Liver (tissue), 9 donors: ENCODE measurements around the gene SIRT7. TPM values are rescaled to one million over a fixed set of nuclear protein-coding genes. Genes with fewer than 3 reads are reported as not detected.

Experiments
- DNase-seq: peaks from one replicate; pipeline ENCODE4 v3.0.0-alpha.2; 2017; ENCODE audit warnings: low spot score
- H3K27ac ChIP-seq, 2 donors: one replicate each; pipeline ENCODE4 v1.7.0; 2013; ENCODE audit warnings: inconsistent platforms in 2 of 2, low read length in 2 of 2, control low read depth in 1 of 2, low read depth in 1 of 2, mild to moderate bottlenecking in 1 of 2
- H3K27me3 ChIP-seq, 4 donors: one replicate each; pipeline versions ENCODE4 v1.6.1 to v1.7.0; 2013; ENCODE audit warnings: low read length in 3 of 4, inconsistent platforms in 1 of 4, mild to moderate bottlenecking in 1 of 4, moderate library complexity in 1 of 4; ENCODE audit not compliant: control insufficient read depth in 4 of 4, insufficient read depth in 4 of 4
- H3K36me3 ChIP-seq, 4 donors: one replicate each; pipeline versions ENCODE4 v1.6.1 to v1.7.0; 2013; ENCODE audit warnings: low read length in 3 of 4, mild to moderate bottlenecking in 3 of 4, low read depth in 1 of 4, moderate library complexity in 1 of 4; ENCODE audit not compliant: control insufficient read depth in 4 of 4, insufficient read depth in 3 of 4
- H3K4me1 ChIP-seq, 4 donors: one replicate each; pipeline versions ENCODE4 v1.6.1 to v1.7.0; 2013; ENCODE audit warnings: low read length in 3 of 4, mild to moderate bottlenecking in 3 of 4, moderate library complexity in 1 of 4; ENCODE audit not compliant: control insufficient read depth in 4 of 4, insufficient read depth in 4 of 4
- H3K4me3 ChIP-seq, 3 donors: one replicate each; pipeline versions ENCODE4 v1.6.1 to v1.7.0; 2013; ENCODE audit warnings: low read length in 3 of 3, control low read depth in 1 of 3, low read depth in 1 of 3, mild to moderate bottlenecking in 1 of 3
- H3K9ac ChIP-seq, 2 donors: one replicate each; pipeline ENCODE4 v1.7.0; 2013; ENCODE audit warnings: low read length in 2 of 2, mild to moderate bottlenecking in 2 of 2, moderate library complexity in 2 of 2, control low read depth in 1 of 2, low read depth in 1 of 2
- H3K9me3 ChIP-seq, 4 donors: one replicate each; pipeline versions ENCODE4 v1.6.1 to v1.7.0; 2013; ENCODE audit warnings: low read length in 3 of 4; ENCODE audit not compliant: control insufficient read depth in 4 of 4
- ATF3 ChIP-seq: IDR thresholded peaks from 2 replicates; pipeline ENCODE4 v1.6.1; 2016; ENCODE audit warnings: antibody characterized with exemption
- CTCF ChIP-seq: fragments of 150-350 bp; IDR thresholded peaks from 2 replicates; pipeline ENCODE4 v1.5.1; 2017; ENCODE audit warnings: improper control_type of control experiment, low read depth, low read length; ENCODE audit not compliant: missing input control
- EGR1 ChIP-seq, 2 donors: IDR thresholded peaks; 2 replicates each; pipeline ENCODE4 v1.6.1; 2016 to 2018; ENCODE audit warnings: antibody characterized with exemption in 2 of 2, low read depth in 2 of 2
- FOXA1 ChIP-seq: IDR thresholded peaks from 2 replicates; pipeline ENCODE4 v1.6.1; 2016; ENCODE audit warnings: antibody characterized with exemption
- FOXA2 ChIP-seq: IDR thresholded peaks from 2 replicates; pipeline ENCODE4 v1.6.1; 2016; ENCODE audit warnings: antibody characterized with exemption
- GABPA ChIP-seq, 2 donors: IDR thresholded peaks in 1 of 2; conservative IDR thresholded peaks in 1 of 2; 2 replicates each; pipeline ENCODE4 v1.6.1; 2016; ENCODE audit warnings: antibody characterized with exemption in 2 of 2, mild to moderate bottlenecking in 1 of 2, moderate library complexity in 1 of 2
- HNF4A ChIP-seq, 2 donors: conservative IDR thresholded peaks; 2 replicates each; pipeline ENCODE4 v1.6.1; 2016; ENCODE audit warnings: antibody characterized with exemption in 2 of 2, mild to moderate bottlenecking in 2 of 2
- HNF4G ChIP-seq: IDR thresholded peaks from 2 replicates; pipeline ENCODE4 v1.6.1; 2016; ENCODE audit warnings: antibody characterized with exemption
- JUND ChIP-seq, 2 donors: IDR thresholded peaks; 2 replicates each; pipeline ENCODE4 v1.6.1; 2016; ENCODE audit warnings: antibody characterized with exemption in 2 of 2
- NR2F2 ChIP-seq: IDR thresholded peaks from 2 replicates; pipeline ENCODE4 v1.6.1; 2016; ENCODE audit warnings: antibody characterized with exemption
- RAD21 ChIP-seq, 2 donors: IDR thresholded peaks; 2 replicates each; pipeline ENCODE4 v1.6.1; 2016; ENCODE audit warnings: antibody characterized with exemption in 2 of 2, mild to moderate bottlenecking in 2 of 2
- RXRA ChIP-seq, 2 donors: IDR thresholded peaks; 2 replicates each; pipeline ENCODE4 v1.6.1; 2017 to 2018; ENCODE audit warnings: antibody characterized with exemption in 2 of 2, mild to moderate bottlenecking in 1 of 2
- SP1 ChIP-seq: IDR thresholded peaks from 2 replicates; pipeline ENCODE4 v1.6.1; 2018; ENCODE audit warnings: antibody characterized with exemption, mild to moderate bottlenecking
- TAF1 ChIP-seq: conservative IDR thresholded peaks from 2 replicates; pipeline ENCODE4 v1.6.1; 2016; ENCODE audit warnings: antibody characterized with exemption, mild to moderate bottlenecking
- YY1 ChIP-seq: IDR thresholded peaks from 2 replicates; pipeline ENCODE4 v1.6.1; 2016; ENCODE audit warnings: antibody characterized with exemption, mild to moderate bottlenecking
- WGBS: extraction: QIAGEN DNeasy Blood & Tissue Kit; methylation state at CpG from one replicate; pipeline ENCODE4 v1.1.7; 2013; 5-methylcytosine and 5-hydroxymethylcytosine counted together
- polyA plus RNA-seq, 2 donors: library from polyadenylated mRNA; stranded (reverse) in 1 of 2; unstranded in 1 of 2; fragments of 200-250 nt in 1 of 2; fragments of >200 nt in 1 of 2; fragmentation: Nextera tagmentation in 1 of 2; extraction: Ambion mirVana in 1 of 2; gene quantifications; one replicate each; pipeline versions ENCODE4 v1.2.1 to v1.2.3, GENCODE V29; 2013 to 2015
- total RNA-seq, 2 donors: library from RNA; depleted of rRNA; stranded (reverse); fragments of >200 nt; gene quantifications; one replicate each; pipeline ENCODE4 v1.2.3, GENCODE V29; 2014
- TF ChIP-seq, protein P1 (sequence below): IDR thresholded peaks from 2 replicates; pipeline ENCODE4 v1.6.1; 2016; ENCODE audit warnings: antibody characterized with exemption
- TF ChIP-seq, protein P2 (sequence below): IDR thresholded peaks from 2 replicates; pipeline ENCODE4 v1.6.1; 2016; ENCODE audit warnings: antibody characterized with exemption, mild to moderate bottlenecking
- TF ChIP-seq, protein P3 (sequence below): IDR thresholded peaks from 2 replicates; pipeline ENCODE4 v1.6.1; 2016; ENCODE audit warnings: antibody characterized with exemption
- donor health status: healthy.
- donor health status: healthy.
- donor health status: healthy.
- donor health status: healthy.
- donor health status: healthy.

Gene SIRT7
- total and polyA plus RNA-seq, 4 donors = 7.1 to 16.5 (median 11.5) TPM

- 95% methylated on average over 16 of the region's 16 CpGs for WGBS
- peaks cover 6 to 24% (median 19%) of the 10 kb centered on the region in 4 donors for H3K4me1 ChIP-seq
- no peak overlapping the region for H3K9ac ChIP-seq
- TF ChIP-seq YY1 (no peak), FOXA1 (no peak), HNF4G (no peak), CTCF (no peak), JUND (IDR thresholded peaks at IDR 0.05) (no peak), ATF3 (no peak), TAF1 (no peak), HNF4A (conservative IDR thresholded peaks at IDR 0.05) (no peak), RXRA (IDR thresholded peaks at IDR 0.05) (no peak), EGR1 (IDR thresholded peaks at IDR 0.05; ENCODE audit: low read depth in 2 of 2) (no peak), FOXA2 (no peak), GABPA (IDR thresholded peaks at IDR 0.05 in 1 of 2, conservative IDR thresholded peaks at IDR 0.05 in 1 of 2) (no peak), NR2F2 (no peak), RAD21 (IDR thresholded peaks at IDR 0.05) (no peak), SP1 (no peak)
- TF ChIP-seq, protein P1, sequence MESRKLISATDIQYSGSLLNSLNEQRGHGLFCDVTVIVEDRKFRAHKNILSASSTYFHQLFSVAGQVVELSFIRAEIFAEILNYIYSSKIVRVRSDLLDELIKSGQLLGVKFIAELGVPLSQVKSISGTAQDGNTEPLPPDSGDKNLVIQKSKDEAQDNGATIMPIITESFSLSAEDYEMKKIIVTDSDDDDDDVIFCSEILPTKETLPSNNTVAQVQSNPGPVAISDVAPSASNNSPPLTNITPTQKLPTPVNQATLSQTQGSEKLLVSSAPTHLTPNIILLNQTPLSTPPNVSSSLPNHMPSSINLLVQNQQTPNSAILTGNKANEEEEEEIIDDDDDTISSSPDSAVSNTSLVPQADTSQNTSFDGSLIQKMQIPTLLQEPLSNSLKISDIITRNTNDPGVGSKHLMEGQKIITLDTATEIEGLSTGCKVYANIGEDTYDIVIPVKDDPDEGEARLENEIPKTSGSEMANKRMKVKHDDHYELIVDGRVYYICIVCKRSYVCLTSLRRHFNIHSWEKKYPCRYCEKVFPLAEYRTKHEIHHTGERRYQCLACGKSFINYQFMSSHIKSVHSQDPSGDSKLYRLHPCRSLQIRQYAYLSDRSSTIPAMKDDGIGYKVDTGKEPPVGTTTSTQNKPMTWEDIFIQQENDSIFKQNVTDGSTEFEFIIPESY = no peak
- TF ChIP-seq, protein P2, sequence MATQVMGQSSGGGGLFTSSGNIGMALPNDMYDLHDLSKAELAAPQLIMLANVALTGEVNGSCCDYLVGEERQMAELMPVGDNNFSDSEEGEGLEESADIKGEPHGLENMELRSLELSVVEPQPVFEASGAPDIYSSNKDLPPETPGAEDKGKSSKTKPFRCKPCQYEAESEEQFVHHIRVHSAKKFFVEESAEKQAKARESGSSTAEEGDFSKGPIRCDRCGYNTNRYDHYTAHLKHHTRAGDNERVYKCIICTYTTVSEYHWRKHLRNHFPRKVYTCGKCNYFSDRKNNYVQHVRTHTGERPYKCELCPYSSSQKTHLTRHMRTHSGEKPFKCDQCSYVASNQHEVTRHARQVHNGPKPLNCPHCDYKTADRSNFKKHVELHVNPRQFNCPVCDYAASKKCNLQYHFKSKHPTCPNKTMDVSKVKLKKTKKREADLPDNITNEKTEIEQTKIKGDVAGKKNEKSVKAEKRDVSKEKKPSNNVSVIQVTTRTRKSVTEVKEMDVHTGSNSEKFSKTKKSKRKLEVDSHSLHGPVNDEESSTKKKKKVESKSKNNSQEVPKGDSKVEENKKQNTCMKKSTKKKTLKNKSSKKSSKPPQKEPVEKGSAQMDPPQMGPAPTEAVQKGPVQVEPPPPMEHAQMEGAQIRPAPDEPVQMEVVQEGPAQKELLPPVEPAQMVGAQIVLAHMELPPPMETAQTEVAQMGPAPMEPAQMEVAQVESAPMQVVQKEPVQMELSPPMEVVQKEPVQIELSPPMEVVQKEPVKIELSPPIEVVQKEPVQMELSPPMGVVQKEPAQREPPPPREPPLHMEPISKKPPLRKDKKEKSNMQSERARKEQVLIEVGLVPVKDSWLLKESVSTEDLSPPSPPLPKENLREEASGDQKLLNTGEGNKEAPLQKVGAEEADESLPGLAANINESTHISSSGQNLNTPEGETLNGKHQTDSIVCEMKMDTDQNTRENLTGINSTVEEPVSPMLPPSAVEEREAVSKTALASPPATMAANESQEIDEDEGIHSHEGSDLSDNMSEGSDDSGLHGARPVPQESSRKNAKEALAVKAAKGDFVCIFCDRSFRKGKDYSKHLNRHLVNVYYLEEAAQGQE = no peak
- TF ChIP-seq, protein P3, sequence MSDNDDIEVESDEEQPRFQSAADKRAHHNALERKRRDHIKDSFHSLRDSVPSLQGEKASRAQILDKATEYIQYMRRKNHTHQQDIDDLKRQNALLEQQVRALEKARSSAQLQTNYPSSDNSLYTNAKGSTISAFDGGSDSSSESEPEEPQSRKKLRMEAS = no peak
- H3K4me3 ChIP-seq = no peak overlapping the region
- H3K9me3 ChIP-seq = no peaks in the 10 kb centered on the region
- DNase-seq = no peak
- H3K36me3 ChIP-seq = peaks cover 9 to 43% (median 21%) of the 10 kb centered on the region in 4 donors
- H3K27ac ChIP-seq = no peak overlapping the region
- no peaks in the 10 kb centered on the region for H3K27me3 ChIP-seq
These were observed 28.9 kb downstream of the SIRT7 start for GRCh38 chr17:81888988-81889595.
